DND-41 (cell line): Measurements from ENCODE around the gene FRYL.
"Not testable (repeated sequence)": the region's sequence is repeated elsewhere in the genome, so short reads cannot be mapped to it uniquely, and the experiment has no call there.

Source experiments
- ATAC-seq: fragments of 200-7000 bp; cut with Tn5 transposase; 3 replicates; pipeline ENCODE4 v1.9.1; 2021; ENCODE audit warnings: low read depth; ENCODE audit not compliant: insufficient read depth
- DNase-seq: peaks from one replicate; pipeline ENCODE4 v3.0.0-alpha.2; 2020
- H2AFZ ChIP-seq: 2 replicates; pipeline ENCODE4 v1.6.0; 2012; ENCODE audit warnings: low read depth, low read length
- H3K27ac ChIP-seq: 2 replicates; pipeline ENCODE4 v1.5.1; 2012; ENCODE audit warnings: low read length, inconsistent platforms
- H3K27me3 ChIP-seq: fragments of 200-600 bp; sonication (generic); 2 replicates; pipeline ENCODE4 v1.6.0; 2012; ENCODE audit warnings: low read length, mild to moderate bottlenecking, inconsistent platforms; ENCODE audit not compliant: insufficient read depth, poor library complexity
- H3K36me3 ChIP-seq: 2 replicates; pipeline ENCODE4 v1.5.1; 2012; ENCODE audit warnings: low read length, inconsistent platforms; ENCODE audit not compliant: insufficient read depth
- H3K4me1 ChIP-seq: 2 replicates; pipeline ENCODE4 v1.5.1; 2012; ENCODE audit warnings: mild to moderate bottlenecking, low read length; ENCODE audit not compliant: insufficient read depth
- H3K4me2 ChIP-seq: 2 replicates; pipeline ENCODE4 v1.6.0; 2012; ENCODE audit warnings: mild to moderate bottlenecking, moderate library complexity, low read length, inconsistent platforms; ENCODE audit not compliant: insufficient read depth
- H3K4me3 ChIP-seq, 2 experiments: fragments of 200-600 bp in 1 of 2; shearing (Covaris generic) in 1 of 2; 2 replicates each; pipeline ENCODE4 v1.5.1; 2012 to 2016; ENCODE audit warnings: inconsistent platforms in 2 of 2, low read length in 2 of 2, mild to moderate bottlenecking in 2 of 2, low read depth in 1 of 2, moderate library complexity in 1 of 2
- H3K79me2 ChIP-seq: 2 replicates; pipeline ENCODE4 v1.6.0; 2012; ENCODE audit warnings: low read length, inconsistent platforms; ENCODE audit not compliant: insufficient read depth
- H3K9ac ChIP-seq: 2 replicates; pipeline ENCODE4 v1.6.0; 2012; ENCODE audit warnings: low read depth, mild to moderate bottlenecking, inconsistent platforms, low read length, moderate library complexity
- H3K9me3 ChIP-seq: 2 replicates; pipeline ENCODE4 v1.5.1; 2012; ENCODE audit warnings: low read length, moderate library complexity, mild to moderate bottlenecking, inconsistent platforms; ENCODE audit not compliant: insufficient read depth, severe bottlenecking
- H4K20me1 ChIP-seq: 2 replicates; pipeline ENCODE4 v1.6.0; 2012; ENCODE audit warnings: low read length; ENCODE audit not compliant: insufficient read depth
- CTCF ChIP-seq: IDR thresholded peaks from 2 replicates; pipeline ENCODE4 v1.5.1; 2012; ENCODE audit warnings: borderline replicate concordance, low read length, moderate library complexity, mild to moderate bottlenecking; ENCODE audit not compliant: poor library complexity, severe bottlenecking; ENCODE audit errors: extremely low read depth
- EZH2 ChIP-seq: IDR thresholded peaks from 3 replicates; pipeline ENCODE4 v1.6.1; 2012; ENCODE audit warnings: borderline replicate concordance, low read depth, mild to moderate bottlenecking, moderate library complexity, low read length, inconsistent platforms; ENCODE audit not compliant: severe bottlenecking

The FRYL gene

GRCh38 chr4:48462363-48462762 lies 317.7 kb downstream of the FRYL start:
- H3K27ac ChIP-seq: no peak overlapping the region
- ATAC-seq (no peak), DNase-seq (no peak)
- no peak overlapping the region for H3K4me3 ChIP-seq
- no peaks in the 10 kb centered on the region for H3K27me3 ChIP-seq
- TF ChIP-seq CTCF: no peak
- TF ChIP-seq EZH2: no peak
- no peaks in the 10 kb centered on the region for H3K4me1 ChIP-seq
- H4K20me1 ChIP-seq: no peaks in the 10 kb centered on the region
- no peaks in the 10 kb centered on the region for H3K79me2 ChIP-seq
- no peaks in the 10 kb centered on the region for H3K36me3 ChIP-seq
- no peaks in the 10 kb centered on the region for H3K9me3 ChIP-seq
- H3K9ac ChIP-seq: no peak overlapping the region
- no peak overlapping the region for H2AFZ ChIP-seq
- H3K4me2 ChIP-seq: no peak overlapping the region

GRCh38 chr4:48461000-48461399 lies 319.1 kb downstream of the FRYL start:
- TF ChIP-seq EZH2: no peak
- no peak for TF ChIP-seq CTCF
- Histone ChIP-seq H4K20me1 (no peaks in the 10 kb centered on the region), H3K79me2 (no peaks in the 10 kb centered on the region), H3K9ac (no peak overlapping the region), H2AFZ (no peak overlapping the region), H3K4me2 (no peak overlapping the region), H3K27ac (no peak overlapping the region), H3K27me3 (no peaks in the 10 kb centered on the region), H3K4me1 (no peaks in the 10 kb centered on the region), H3K9me3 (no peaks in the 10 kb centered on the region), H3K36me3 (no peaks in the 10 kb centered on the region), H3K4me3 (no peak overlapping the region)
- no peak for ATAC-seq
- no peak for DNase-seq

- TF ChIP-seq CTCF: no peak
- no peak for TF ChIP-seq EZH2
- Histone ChIP-seq H2AFZ (no peak overlapping the region), H3K27me3 (no peaks in the 10 kb centered on the region), H3K79me2 (no peaks in the 10 kb centered on the region), H4K20me1 (no peaks in the 10 kb centered on the region), H3K9me3 (no peaks in the 10 kb centered on the region), H3K36me3 (no peaks in the 10 kb centered on the region), H3K9ac (no peak overlapping the region), H3K4me2 (no peak overlapping the region), H3K4me3 (no peak overlapping the region), H3K27ac (no peak overlapping the region), H3K4me1 (no peaks in the 10 kb centered on the region)
- no peak for DNase-seq
- no peak for ATAC-seq
Measured at GRCh38 chr4:48454591-48454990, 325.5 kb downstream of the FRYL start.

GRCh38 chr4:48451656-48452055 lies 328.4 kb downstream of the FRYL start:
- not testable (repeated sequence) for H3K9me3 ChIP-seq, DNase-seq, H3K4me3 ChIP-seq, H3K27me3 ChIP-seq, H3K9ac ChIP-seq, H3K27ac ChIP-seq, H4K20me1 ChIP-seq, H2AFZ ChIP-seq, H3K4me1 ChIP-seq, ATAC-seq, H3K79me2 ChIP-seq, H3K36me3 ChIP-seq, H3K4me2 ChIP-seq
